ENCODE data around the gene MRGPRX4.

MRGPRX4 gene

DNA sequence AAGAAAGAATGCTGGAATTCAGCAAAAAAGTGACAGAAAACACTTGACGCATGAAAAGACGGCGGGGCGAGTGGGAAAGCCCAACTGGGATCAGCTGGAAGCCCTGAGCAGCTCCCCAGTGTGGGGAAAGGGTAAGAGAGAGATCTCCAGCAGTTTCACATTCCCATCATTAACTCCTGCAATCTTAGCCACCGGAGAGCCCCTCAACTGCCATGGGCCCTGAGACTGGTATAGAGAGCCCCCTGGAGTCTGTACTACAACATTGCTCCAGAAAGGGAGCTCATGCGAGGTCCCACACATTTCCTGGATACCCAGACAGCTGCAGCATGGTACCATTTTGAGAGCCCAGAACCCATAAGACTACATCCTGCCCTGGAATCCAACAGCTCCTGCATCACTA, 31.1 kb downstream of the MRGPRX4 start:
- Histone ChIP-seq H3K4me3 (replicated peaks; ENCODE audit: insufficient read depth, low read length) (no peak overlapping the region), H3K27ac (replicated peaks) (no peak overlapping the region), H3K27me3 (ENCODE audit: insufficient read depth, poor library complexity, severe bottlenecking) (peaks cover 2% of the 10 kb centered on the region)
- DNase-seq (ENCODE audit: low read depth in 1 of 2, low spot score in 1 of 2), result no peak
- TF ChIP-seq GABPA (IDR thresholded peaks at IDR 0.05; ENCODE audit: low read depth), result no peak
- TF ChIP-seq, protein P1, sequence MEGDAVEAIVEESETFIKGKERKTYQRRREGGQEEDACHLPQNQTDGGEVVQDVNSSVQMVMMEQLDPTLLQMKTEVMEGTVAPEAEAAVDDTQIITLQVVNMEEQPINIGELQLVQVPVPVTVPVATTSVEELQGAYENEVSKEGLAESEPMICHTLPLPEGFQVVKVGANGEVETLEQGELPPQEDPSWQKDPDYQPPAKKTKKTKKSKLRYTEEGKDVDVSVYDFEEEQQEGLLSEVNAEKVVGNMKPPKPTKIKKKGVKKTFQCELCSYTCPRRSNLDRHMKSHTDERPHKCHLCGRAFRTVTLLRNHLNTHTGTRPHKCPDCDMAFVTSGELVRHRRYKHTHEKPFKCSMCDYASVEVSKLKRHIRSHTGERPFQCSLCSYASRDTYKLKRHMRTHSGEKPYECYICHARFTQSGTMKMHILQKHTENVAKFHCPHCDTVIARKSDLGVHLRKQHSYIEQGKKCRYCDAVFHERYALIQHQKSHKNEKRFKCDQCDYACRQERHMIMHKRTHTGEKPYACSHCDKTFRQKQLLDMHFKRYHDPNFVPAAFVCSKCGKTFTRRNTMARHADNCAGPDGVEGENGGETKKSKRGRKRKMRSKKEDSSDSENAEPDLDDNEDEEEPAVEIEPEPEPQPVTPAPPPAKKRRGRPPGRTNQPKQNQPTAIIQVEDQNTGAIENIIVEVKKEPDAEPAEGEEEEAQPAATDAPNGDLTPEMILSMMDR (IDR thresholded peaks at IDR 0.05; ENCODE audit: insufficient read depth, low read length), result no peak
- TF ChIP-seq POLR2AphosphoS5 (IDR thresholded peaks at IDR 0.05; ENCODE audit: low read depth), result no peak
- no peak for TF ChIP-seq SPI1 (IDR thresholded peaks at IDR 0.05; ENCODE audit: borderline replicate concordance, low read depth)
- TF ChIP-seq, protein P2, sequence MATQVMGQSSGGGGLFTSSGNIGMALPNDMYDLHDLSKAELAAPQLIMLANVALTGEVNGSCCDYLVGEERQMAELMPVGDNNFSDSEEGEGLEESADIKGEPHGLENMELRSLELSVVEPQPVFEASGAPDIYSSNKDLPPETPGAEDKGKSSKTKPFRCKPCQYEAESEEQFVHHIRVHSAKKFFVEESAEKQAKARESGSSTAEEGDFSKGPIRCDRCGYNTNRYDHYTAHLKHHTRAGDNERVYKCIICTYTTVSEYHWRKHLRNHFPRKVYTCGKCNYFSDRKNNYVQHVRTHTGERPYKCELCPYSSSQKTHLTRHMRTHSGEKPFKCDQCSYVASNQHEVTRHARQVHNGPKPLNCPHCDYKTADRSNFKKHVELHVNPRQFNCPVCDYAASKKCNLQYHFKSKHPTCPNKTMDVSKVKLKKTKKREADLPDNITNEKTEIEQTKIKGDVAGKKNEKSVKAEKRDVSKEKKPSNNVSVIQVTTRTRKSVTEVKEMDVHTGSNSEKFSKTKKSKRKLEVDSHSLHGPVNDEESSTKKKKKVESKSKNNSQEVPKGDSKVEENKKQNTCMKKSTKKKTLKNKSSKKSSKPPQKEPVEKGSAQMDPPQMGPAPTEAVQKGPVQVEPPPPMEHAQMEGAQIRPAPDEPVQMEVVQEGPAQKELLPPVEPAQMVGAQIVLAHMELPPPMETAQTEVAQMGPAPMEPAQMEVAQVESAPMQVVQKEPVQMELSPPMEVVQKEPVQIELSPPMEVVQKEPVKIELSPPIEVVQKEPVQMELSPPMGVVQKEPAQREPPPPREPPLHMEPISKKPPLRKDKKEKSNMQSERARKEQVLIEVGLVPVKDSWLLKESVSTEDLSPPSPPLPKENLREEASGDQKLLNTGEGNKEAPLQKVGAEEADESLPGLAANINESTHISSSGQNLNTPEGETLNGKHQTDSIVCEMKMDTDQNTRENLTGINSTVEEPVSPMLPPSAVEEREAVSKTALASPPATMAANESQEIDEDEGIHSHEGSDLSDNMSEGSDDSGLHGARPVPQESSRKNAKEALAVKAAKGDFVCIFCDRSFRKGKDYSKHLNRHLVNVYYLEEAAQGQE (IDR thresholded peaks at IDR 0.05; ENCODE audit: insufficient replicate concordance, low read depth), result no peak

DNA sequence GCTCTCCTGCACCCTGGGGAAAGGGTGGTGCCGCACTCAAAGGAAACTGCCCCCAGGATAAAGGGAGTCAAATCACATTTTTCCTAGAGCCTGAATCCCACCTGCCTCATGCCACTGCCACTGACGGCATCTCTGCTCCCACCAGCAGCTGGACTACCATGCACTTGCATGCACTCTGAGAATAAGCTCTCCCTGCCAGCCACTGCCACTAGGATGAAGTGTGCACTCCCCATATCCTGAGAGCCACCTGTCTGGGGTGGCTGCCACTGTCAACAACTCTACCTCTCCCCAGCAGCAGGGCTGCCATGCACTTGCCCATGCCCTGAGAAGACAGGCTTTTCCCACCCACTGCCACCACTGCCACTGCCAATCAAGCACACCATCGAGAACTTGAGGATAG, 31.6 kb downstream of the MRGPRX4 start:
- H3K27ac ChIP-seq (replicated peaks), result no peak overlapping the region
- no peak for DNase-seq (ENCODE audit: low read depth in 1 of 2, low spot score in 1 of 2)

DNA sequence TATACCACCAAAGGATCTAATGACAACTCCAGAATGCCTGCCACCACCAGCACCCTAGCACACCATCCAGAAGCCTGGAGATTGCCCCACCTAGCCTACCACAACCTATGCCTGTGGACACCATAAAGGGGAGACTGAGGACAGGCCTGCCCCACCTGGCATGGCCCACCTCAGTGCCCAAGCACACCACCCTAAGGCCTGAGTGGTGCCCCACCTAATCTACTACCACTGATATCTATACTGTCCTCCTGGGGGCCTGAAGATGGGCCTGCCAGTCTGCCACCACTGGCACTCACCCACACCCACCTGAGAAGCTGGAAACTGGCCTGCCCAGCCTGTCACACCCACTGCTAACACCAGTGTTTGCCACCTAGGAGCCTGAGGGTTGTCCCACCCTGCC, 32.1 kb downstream of the MRGPRX4 start:
- Histone ChIP-seq H3K4me3 (replicated peaks; ENCODE audit: insufficient read depth, low read length) (no peak overlapping the region), H3K27me3 (ENCODE audit: insufficient read depth, poor library complexity, severe bottlenecking) (peaks cover 2% of the 10 kb centered on the region), H3K27ac (replicated peaks) (no peak overlapping the region)
- no peak for DNase-seq (ENCODE audit: low read depth in 1 of 2, low spot score in 1 of 2)
- no peak for TF ChIP-seq GABPA (IDR thresholded peaks at IDR 0.05; ENCODE audit: low read depth)
- no peak for TF ChIP-seq SPI1 (IDR thresholded peaks at IDR 0.05; ENCODE audit: borderline replicate concordance, low read depth)
- TF ChIP-seq, protein P2 (IDR thresholded peaks at IDR 0.05; ENCODE audit: insufficient replicate concordance, low read depth), result no peak
- TF ChIP-seq, protein P1 (IDR thresholded peaks at IDR 0.05; ENCODE audit: insufficient read depth, low read length), result no peak
- no peak for TF ChIP-seq POLR2AphosphoS5 (IDR thresholded peaks at IDR 0.05; ENCODE audit: low read depth)

More for the DNA sequence above, 31.6 kb downstream of the MRGPRX4 start:
- H3K27me3 ChIP-seq (ENCODE audit: insufficient read depth, poor library complexity, severe bottlenecking), result peaks cover 2% of the 10 kb centered on the region
- no peak overlapping the region for H3K4me3 ChIP-seq (replicated peaks; ENCODE audit: insufficient read depth, low read length)
- TF ChIP-seq, protein P1 (IDR thresholded peaks at IDR 0.05; ENCODE audit: insufficient read depth, low read length), result no peak
- TF ChIP-seq GABPA (IDR thresholded peaks at IDR 0.05; ENCODE audit: low read depth) (no peak), SPI1 (IDR thresholded peaks at IDR 0.05; ENCODE audit: borderline replicate concordance, low read depth) (no peak), POLR2AphosphoS5 (IDR thresholded peaks at IDR 0.05; ENCODE audit: low read depth) (no peak)
- TF ChIP-seq, protein P2 (IDR thresholded peaks at IDR 0.05; ENCODE audit: insufficient replicate concordance, low read depth), result no peak
